Transverse colon (tissue), 4 donors: ENCODE data around the gene SSBP4. TPM values are rescaled to one million over a fixed set of nuclear protein-coding genes. Genes with fewer than 3 reads are reported as not detected.

Experiments used
- DNase-seq: peaks from one replicate; pipeline ENCODE4 v3.0.0-alpha.2; 2019
- H3K27ac ChIP-seq, 4 donors: fragments of 200-600 bp; sonication (generic); 2 replicates each; pipeline ENCODE4 v1.5.1; 2016 to 2018; ENCODE audit warnings: inconsistent platforms in 4 of 4
- H3K27me3 ChIP-seq: fragments of 200-600 bp; sonication (generic); 2 replicates; pipeline ENCODE4 v1.5.1; 2017; ENCODE audit warnings: inconsistent platforms
- H3K36me3 ChIP-seq, 4 donors: fragments of 200-600 bp; sonication (generic); 2 replicates each; pipeline ENCODE4 v1.5.1; 2017 to 2019; ENCODE audit warnings: inconsistent platforms in 4 of 4
- H3K4me1 ChIP-seq, 4 donors: fragments of 200-600 bp; sonication (generic); 2 replicates each; pipeline ENCODE4 v1.5.1; 2017 to 2020; ENCODE audit warnings: inconsistent platforms in 4 of 4
- H3K4me3 ChIP-seq, 4 donors: fragments of 200-600 bp; sonication (generic); 1 replicate in 1 of 4; 2 replicates in 3 of 4; pipeline versions ENCODE4 v1.5.1 to v1.6.1; 2017 to 2019; ENCODE audit warnings: inconsistent platforms in 4 of 4
- H3K9me3 ChIP-seq, 2 donors: fragments of 200-600 bp; sonication (generic); 2 replicates each; pipeline ENCODE4 v1.5.1; 2017 to 2019; ENCODE audit warnings: inconsistent platforms in 2 of 2
- CTCF ChIP-seq, 5 experiments: fragments of 200-600 bp in 3 of 5; fragments of 450-650 bp in 2 of 5; sonication (generic) in 3 of 5; IDR thresholded peaks; 1 replicate in 2 of 5; 2 replicates in 3 of 5; pipeline ENCODE4 v1.5.1; 2016 to 2017; ENCODE audit warnings: antibody characterized with exemption in 5 of 5, inconsistent platforms in 3 of 5, mild to moderate bottlenecking in 2 of 5, moderate library complexity in 1 of 5
- EP300 ChIP-seq: sonication (generic); formaldehyde crosslinking; IDR thresholded peaks from one replicate; pipeline ENCODE4 v1.6.1; 2017; ENCODE audit warnings: antibody characterized with exemption, low read depth
- POLR2A ChIP-seq: fragments of 450-650 bp; IDR thresholded peaks from one replicate; pipeline ENCODE4 v1.6.1; 2016; ENCODE audit warnings: antibody characterized with exemption, mild to moderate bottlenecking, moderate library complexity
- POLR2AphosphoS5 ChIP-seq, 3 donors: sonication (generic); formaldehyde crosslinking; IDR thresholded peaks; one replicate each; pipeline ENCODE4 v1.6.1; 2016; ENCODE audit warnings: antibody characterized with exemption in 3 of 3
- WGBS, 2 donors: methylation state at CpG; one replicate each; pipeline ENCODE4 v1.1.5; 2018; ENCODE audit warnings: low coverage in 1 of 2; 5-methylcytosine and 5-hydroxymethylcytosine counted together
- in situ Hi-C, 4 donors: fragments of 200-750 bp; cut with MboI; loops; one replicate each; pipeline versions ENCODE4 v1.15.0 to v1.15.1; 2017; ENCODE audit warnings: low sequenced_read_pairs in 3 of 4, low pct_ligation_motif_present in 1 of 4, low pct_unique_long_range_greater_than_20kb in 1 of 4
- intact Hi-C: fragments of 100-400 bp; cut with DNase I; formaldehyde crosslinking; loops from one replicate; pipeline ENCODE4 v1.15.1; 2023; ENCODE audit warnings: low total_unique reads
- total RNA-seq, 4 donors: library from RNA; depleted of rRNA; stranded (reverse); fragments of >200 nt; gene quantifications; one replicate each; pipeline ENCODE4 v1.1.0, GENCODE V29; 2016

Gene SSBP4
- total RNA-seq, 4 donors from 2014 or later, result 9.4 to 40.4 (median 32.2) TPM

GRCh38 chr19:18418483-18419194, 559 bp upstream of the SSBP4 start:
- Histone ChIP-seq H3K9me3 (no peaks in the 10 kb centered on the region), H3K36me3 (no peaks in the 10 kb centered on the region), H3K27me3 (peaks cover 24% of the 10 kb centered on the region), H3K4me1 (peaks cover 40 to 83% (median 67%) of the 10 kb centered on the region in 4 donors), H3K27ac (peak overlapping the region; percentile 87 to 92 (median 88)), H3K4me3 (peak overlapping the region; percentile 22 to 89 (median 68))
- peak; percentile 10 for TF ChIP-seq POLR2A
- no peak for TF ChIP-seq EP300
- no peak for TF ChIP-seq CTCF (IDR thresholded peaks at IDR 0.05)
- TF ChIP-seq POLR2AphosphoS5 (IDR thresholded peaks at IDR 0.05), result no peak
- peak; percentile 46 for DNase-seq
- intact Hi-C loops (loop anchor here (10.0 kb wide), 2 partner anchors 154 to 214 kb away; partner anchors contain the start of gene RAB3A), in situ Hi-C loops (loop anchor here in 1 of 4 donors (25.0 kb wide), 1 partner anchor 156 kb away; the partner anchor contains the start of gene IQCN)
- 14% methylated on average over 34 of the region's 39 CpGs; no CpG with 5 or more reads in 1 of the 2 donors for WGBS, 2 donors

- TF ChIP-seq CTCF (IDR thresholded peaks at IDR 0.05) (no peak), EP300 (no peak), POLR2A (no peak), POLR2AphosphoS5 (IDR thresholded peaks at IDR 0.05) (no peak)
- in situ Hi-C loops, result loop anchor here in 1 of 4 donors (25.0 kb wide), 1 partner anchor 158 kb away; the partner anchor contains the start of gene IQCN
- Histone ChIP-seq H3K36me3 (no peaks in the 10 kb centered on the region), H3K9me3 (no peaks in the 10 kb centered on the region), H3K27me3 (peaks cover 24% of the 10 kb centered on the region), H3K4me3 (peak overlapping the region; percentile 60 to 89 (median 68)), H3K4me1 (peaks cover 40 to 78% (median 68%) of the 10 kb centered on the region in 4 donors), H3K27ac (peak overlapping the region; percentile 87 to 92 (median 88))
- intact Hi-C loops, result loop anchor here (10.0 kb wide), 2 partner anchors 155 to 215 kb away; partner anchors contain the start of gene RAB3A
- WGBS, 2 donors, result 0 to 1% methylated on average over 7 to 54 of the region's 97 CpGs
- DNase-seq, result peak; percentile 65
Observed at GRCh38 chr19:18419699-18420460, 682 bp downstream of the SSBP4 start.

- peaks cover 39 to 77% (median 63%) of the 10 kb centered on the region in 4 donors for H3K4me1 ChIP-seq
- H3K4me3 ChIP-seq, result peak overlapping the region in 2 of 4 donors; percentile 63 to 89
- H3K36me3 ChIP-seq, result no peaks in the 10 kb centered on the region
- in situ Hi-C loops, result loop anchor here in 1 of 4 donors (25.0 kb wide), 1 partner anchor 159 kb away; the partner anchor contains the start of gene IQCN
- no peaks in the 10 kb centered on the region for H3K9me3 ChIP-seq
- DNase-seq, result no peak
- 38% methylated on average over 2 of the region's 2 CpGs; no CpG with 5 or more reads in 1 of the 2 donors for WGBS, 2 donors
- H3K27me3 ChIP-seq, result peaks cover 21% of the 10 kb centered on the region
- intact Hi-C loops, result no loop called here
- peak overlapping the region; percentile 87 to 92 (median 88) for H3K27ac ChIP-seq
- no peak for TF ChIP-seq POLR2A
- no peak for TF ChIP-seq CTCF (IDR thresholded peaks at IDR 0.05)
- no peak for TF ChIP-seq EP300
- no peak for TF ChIP-seq POLR2AphosphoS5 (IDR thresholded peaks at IDR 0.05)
Observed at GRCh38 chr19:18420930-18421329, 1.7 kb downstream of the SSBP4 start.
